IPS-NIHi11 (cell line): ENCODE results near the gene ABHD15.

Experiments
- DNase-seq: peaks from one replicate; pipeline ENCODE4 v3.0.0; 2012; ENCODE audit warnings: mixed read lengths, low spot score

The ABHD15 gene

DNA sequence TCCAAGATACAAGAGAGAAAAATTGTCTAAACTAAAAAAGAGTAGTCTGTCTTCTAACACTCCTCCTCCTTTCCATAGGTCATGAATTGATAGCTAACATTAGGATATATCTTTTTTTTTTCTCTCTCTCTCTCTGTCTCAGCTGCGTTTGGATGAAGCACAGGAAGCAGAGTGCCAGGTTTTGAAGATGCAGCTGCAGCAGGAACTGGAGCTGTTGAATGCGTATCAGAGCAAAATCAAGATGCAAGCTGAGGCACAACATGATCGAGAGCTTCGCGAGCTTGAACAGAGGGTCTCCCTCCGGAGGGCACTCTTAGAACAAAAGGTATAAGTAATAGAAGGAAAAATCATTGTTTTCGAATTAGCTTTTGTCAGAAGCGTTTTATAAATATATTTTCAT lies 32.9 kb downstream of the ABHD15 start:
- DNase-seq, result no peak

DNA sequence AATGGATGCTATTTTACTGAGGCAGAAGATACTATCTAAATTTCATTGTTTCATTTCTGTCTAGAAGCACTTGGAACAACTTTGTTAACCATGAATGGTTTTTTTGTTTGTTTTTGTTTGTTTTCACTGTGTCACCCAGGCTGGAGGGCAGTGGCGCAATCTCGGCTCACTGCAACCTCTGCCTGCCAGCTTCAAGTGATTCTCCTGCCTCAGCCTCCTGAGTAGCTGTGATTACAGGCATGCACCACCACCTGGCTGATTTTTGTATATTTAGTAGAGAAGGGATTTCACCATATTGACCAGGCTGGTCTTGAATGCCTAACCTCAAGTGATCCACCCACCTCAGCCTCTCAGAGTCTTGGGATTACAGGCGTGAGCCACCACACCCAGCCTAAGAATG lies 40.5 kb downstream of the ABHD15 start:
- no peak for DNase-seq

- no peak for DNase-seq
These were observed 42.1 kb downstream of the ABHD15 start for GRCh38 chr17:29524692-29525091.

DNA sequence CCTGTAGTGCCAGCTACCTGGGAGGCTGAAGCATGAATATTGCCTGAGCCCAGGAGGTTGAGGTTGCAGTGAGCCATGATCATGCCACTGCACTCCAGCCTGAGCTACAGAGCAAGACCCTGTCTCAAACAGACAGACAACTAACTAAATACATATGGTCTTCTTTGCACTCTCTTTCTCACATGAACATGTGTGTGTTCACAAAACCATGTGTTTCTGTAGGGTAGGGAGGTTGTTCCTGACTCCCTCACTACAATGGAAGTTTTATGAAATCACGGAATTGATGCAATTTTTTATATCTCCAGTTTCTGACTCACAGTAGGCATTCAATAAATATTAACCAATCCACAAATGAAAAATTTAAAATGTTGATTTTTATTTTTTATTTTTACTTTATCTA lies 48.5 kb downstream of the ABHD15 start:
- DNase-seq, result no peak

DNA sequence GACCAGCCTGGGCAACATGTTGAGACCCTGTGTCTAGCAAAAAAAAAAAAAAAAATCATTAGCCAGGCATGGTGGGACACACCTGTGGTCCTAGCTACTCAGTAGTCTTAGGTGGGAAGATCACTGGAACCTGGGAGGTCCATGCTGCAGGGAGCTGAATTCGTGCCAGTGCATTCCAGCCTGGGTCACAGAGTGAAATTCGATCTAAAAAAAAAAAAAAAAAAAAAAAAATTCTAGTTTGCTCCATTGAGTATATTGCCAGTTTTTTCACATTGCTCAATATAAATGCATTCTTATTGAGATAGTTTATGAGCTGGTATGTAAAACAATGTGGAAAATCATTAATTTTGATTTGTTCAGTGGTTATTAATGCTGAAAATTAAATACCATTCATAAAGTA lies 52.0 kb downstream of the ABHD15 start:
- DNase-seq, result no peak

DNA sequence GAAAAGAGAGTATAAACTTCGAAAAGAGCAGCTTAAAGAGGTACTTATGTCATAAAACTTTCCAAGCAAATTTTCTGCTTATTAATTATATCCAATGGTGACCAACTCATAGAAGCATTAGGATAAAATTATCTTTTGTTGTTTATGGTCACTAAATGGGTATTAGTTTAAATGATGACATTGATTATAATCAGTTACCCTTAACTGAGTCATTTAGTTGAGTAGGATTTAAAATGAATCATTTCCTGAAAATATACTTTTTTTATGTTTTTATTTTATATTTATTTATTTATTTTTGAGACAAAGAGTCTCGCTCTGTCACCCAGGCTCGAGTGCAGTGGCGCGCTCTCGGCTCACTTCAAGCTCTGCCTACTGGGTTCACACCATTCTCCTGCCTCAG lies 55.9 kb downstream of the ABHD15 start:
- no peak for DNase-seq
